ENCODE measurements around the gene CD80.

- TF ChIP-seq CTCF (conservative IDR thresholded peaks at IDR 0.05 in 1 of 2, IDR thresholded peaks at IDR 0.05 in 1 of 2; ENCODE audit: low read depth in 1 of 2, low read length in 2 of 2) (no peak), EZH2 (IDR thresholded peaks at IDR 0.05; ENCODE audit: low read length, missing control alignments) (no peak)
Observed at GRCh38 chr3:119560160-119560559, 746 bp upstream of the CD80 start.

Data from fibroblast of lung (primary cell).